Esophagus muscularis mucosa (tissue), 4 donors: ENCODE measurements around the gene CAPG. TPM values are rescaled to one million over a fixed set of nuclear protein-coding genes. Genes with fewer than 3 reads are reported as not detected.

Source experiments
- DNase-seq: peaks from one replicate; pipeline ENCODE4 v3.0.0-alpha.2; 2017; ENCODE audit errors: extremely low spot score
- H3K27ac ChIP-seq, 4 donors: fragments of 200-600 bp; sonication (generic); replicated peaks in 1 of 4; 1 replicate in 3 of 4; 2 replicates in 1 of 4; pipeline ENCODE4 v1.5.1; 2016 to 2019; ENCODE audit warnings: mild to moderate bottlenecking in 1 of 4
- H3K27me3 ChIP-seq, 4 donors: fragments of 200-600 bp; sonication (generic); one replicate each; pipeline versions ENCODE4 v1.5.1 to v1.6.0; 2016 to 2019
- H3K36me3 ChIP-seq, 4 donors: fragments of 200-600 bp; sonication (generic); one replicate each; pipeline ENCODE4 v1.5.1; 2016 to 2019
- H3K4me1 ChIP-seq, 4 donors: fragments of 200-600 bp; sonication (generic); one replicate each; pipeline ENCODE4 v1.5.1; 2016 to 2019
- H3K4me3 ChIP-seq, 4 donors: fragments of 200-600 bp; sonication (generic); 1 replicate in 2 of 4; 2 replicates in 2 of 4; pipeline ENCODE4 v1.5.1; 2016 to 2019; ENCODE audit warnings: mild to moderate bottlenecking in 4 of 4, moderate library complexity in 1 of 4
- H3K9me3 ChIP-seq, 4 donors: fragments of 200-600 bp; sonication (generic); 1 replicate in 3 of 4; 2 replicates in 1 of 4; pipeline ENCODE4 v1.5.1; 2016 to 2019
- EP300 ChIP-seq: sonication (generic); formaldehyde crosslinking; IDR thresholded peaks from one replicate; pipeline ENCODE4 v1.6.1; 2017; ENCODE audit warnings: antibody characterized with exemption
- POLR2A ChIP-seq: fragments of 450-650 bp; IDR thresholded peaks from one replicate; pipeline ENCODE4 v1.6.1; 2017; ENCODE audit warnings: antibody characterized with exemption, moderate library complexity, mild to moderate bottlenecking, low read depth
- POLR2AphosphoS5 ChIP-seq, 2 donors: sonication (generic); formaldehyde crosslinking; IDR thresholded peaks; one replicate each; pipeline ENCODE4 v1.6.1; 2017; ENCODE audit warnings: antibody characterized with exemption in 2 of 2
- WGBS: methylation state at CpG from one replicate; pipeline ENCODE4 v1.1.5; 2018; 5-methylcytosine and 5-hydroxymethylcytosine counted together
- intact Hi-C: fragments of 100-400 bp; cut with DNase I; formaldehyde crosslinking; loops from one replicate; pipeline ENCODE4 v1.15.1; 2023
- total RNA-seq, 4 donors: library from RNA; depleted of rRNA; stranded (reverse); fragments of >200 nt; gene quantifications; one replicate each; pipeline versions ENCODE4 v1.1.0 to v1.2.1, GENCODE V29; 2016
- TF ChIP-seq, protein P1 (sequence below), 3 experiments: fragments of 200-600 bp in 2 of 3; fragments of 450-650 bp in 1 of 3; sonication (generic) in 2 of 3; IDR thresholded peaks; one replicate each; pipeline ENCODE4 v1.5.1; 2017 to 2019; ENCODE audit warnings: antibody characterized with exemption in 3 of 3, mild to moderate bottlenecking in 2 of 3, moderate library complexity in 1 of 3

Gene CAPG
- total RNA-seq, 4 donors from 2014 or later, result 22.8 to 73.6 (median 30.8) TPM

GRCh38 chr2:85428343-85428881 lies 18.2 kb upstream of the CAPG start:
- no peak for DNase-seq
- no peaks in the 10 kb centered on the region for H3K36me3 ChIP-seq
- WGBS, result 61% methylated on average over 7 of the region's 7 CpGs
- peaks cover 8 to 12% (median 9%) of the 10 kb centered on the region in 4 donors for H3K4me1 ChIP-seq
- no peak overlapping the region for H3K4me3 ChIP-seq
- H3K9me3 ChIP-seq, result no peaks in the 10 kb centered on the region
- H3K27ac ChIP-seq, result no peak overlapping the region
- intact Hi-C loops, result no loop called here
- TF ChIP-seq POLR2AphosphoS5 (IDR thresholded peaks at IDR 0.05), result no peak
- TF ChIP-seq EP300, result no peak
- TF ChIP-seq, protein P1, sequence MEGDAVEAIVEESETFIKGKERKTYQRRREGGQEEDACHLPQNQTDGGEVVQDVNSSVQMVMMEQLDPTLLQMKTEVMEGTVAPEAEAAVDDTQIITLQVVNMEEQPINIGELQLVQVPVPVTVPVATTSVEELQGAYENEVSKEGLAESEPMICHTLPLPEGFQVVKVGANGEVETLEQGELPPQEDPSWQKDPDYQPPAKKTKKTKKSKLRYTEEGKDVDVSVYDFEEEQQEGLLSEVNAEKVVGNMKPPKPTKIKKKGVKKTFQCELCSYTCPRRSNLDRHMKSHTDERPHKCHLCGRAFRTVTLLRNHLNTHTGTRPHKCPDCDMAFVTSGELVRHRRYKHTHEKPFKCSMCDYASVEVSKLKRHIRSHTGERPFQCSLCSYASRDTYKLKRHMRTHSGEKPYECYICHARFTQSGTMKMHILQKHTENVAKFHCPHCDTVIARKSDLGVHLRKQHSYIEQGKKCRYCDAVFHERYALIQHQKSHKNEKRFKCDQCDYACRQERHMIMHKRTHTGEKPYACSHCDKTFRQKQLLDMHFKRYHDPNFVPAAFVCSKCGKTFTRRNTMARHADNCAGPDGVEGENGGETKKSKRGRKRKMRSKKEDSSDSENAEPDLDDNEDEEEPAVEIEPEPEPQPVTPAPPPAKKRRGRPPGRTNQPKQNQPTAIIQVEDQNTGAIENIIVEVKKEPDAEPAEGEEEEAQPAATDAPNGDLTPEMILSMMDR (IDR thresholded peaks at IDR 0.05), result no peak
- no peak for TF ChIP-seq POLR2A
- no peaks in the 10 kb centered on the region for H3K27me3 ChIP-seq

DNA sequence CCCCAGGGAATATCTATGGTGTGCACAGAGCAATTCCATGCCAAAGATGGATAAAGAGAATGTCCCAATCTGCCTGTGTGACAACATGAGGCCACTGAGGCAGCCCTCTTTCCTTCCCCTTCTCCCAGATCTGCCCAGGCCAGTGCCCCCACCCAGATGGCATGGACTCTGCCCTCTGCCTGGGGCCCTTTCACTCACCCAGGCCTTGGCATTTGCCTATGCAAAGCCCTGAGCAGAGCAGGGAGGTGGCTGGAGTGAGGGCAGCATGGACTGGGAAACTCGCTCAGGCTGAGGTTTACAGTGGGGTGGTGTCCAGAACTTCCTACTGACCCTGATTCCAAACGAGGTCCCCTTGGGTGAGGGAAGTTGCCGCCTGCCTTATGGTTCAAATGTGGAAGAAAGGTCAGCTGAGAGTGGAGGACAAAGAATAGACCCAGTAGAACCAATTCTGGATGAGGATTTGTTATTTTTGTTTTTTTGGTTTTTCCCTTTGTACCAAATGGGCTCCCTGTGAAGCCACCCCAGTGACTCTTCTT lies 17.2 kb upstream of the CAPG start:
- peaks cover 0 to 4% (median 2%) of the 10 kb centered on the region in 4 donors for H3K4me1 ChIP-seq
- H3K27me3 ChIP-seq, result no peaks in the 10 kb centered on the region
- no peak overlapping the region for H3K27ac ChIP-seq
- intact Hi-C loops, result no loop called here
- no peaks in the 10 kb centered on the region for H3K36me3 ChIP-seq
- TF ChIP-seq EP300 (no peak), POLR2AphosphoS5 (IDR thresholded peaks at IDR 0.05) (no peak), POLR2A (no peak)
- TF ChIP-seq, protein P1 (IDR thresholded peaks at IDR 0.05), result no peak
- DNase-seq, result no peak
- no peak overlapping the region for H3K4me3 ChIP-seq
- WGBS, result 80% methylated on average over 3 of the region's 3 CpGs
- no peaks in the 10 kb centered on the region for H3K9me3 ChIP-seq

DNA sequence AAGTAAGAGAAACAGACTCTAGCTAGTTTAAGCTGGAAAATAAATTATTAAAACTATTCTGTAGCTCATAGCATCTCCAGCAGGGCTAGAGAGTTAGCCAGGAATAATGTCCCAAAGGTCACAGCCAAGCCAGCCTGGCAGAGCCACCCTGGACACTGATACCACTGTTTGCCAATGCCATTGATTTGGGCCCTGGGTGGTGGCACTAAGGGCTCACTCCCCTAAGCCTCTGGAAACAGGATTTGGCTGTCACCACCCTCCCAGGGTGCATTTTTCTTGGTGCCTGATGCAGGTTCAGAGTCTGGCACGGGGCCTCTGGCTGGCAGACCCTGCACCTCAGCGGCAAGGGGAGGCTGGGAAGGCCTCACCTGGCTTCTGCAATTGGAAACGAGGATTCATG lies 15.4 kb upstream of the CAPG start:
- intact Hi-C loops, result no loop called here
- peaks cover 9 to 11% (median 9%) of the 10 kb centered on the region in 4 donors for H3K4me1 ChIP-seq
- 95% methylated on average over 3 of the region's 3 CpGs for WGBS

DNA sequence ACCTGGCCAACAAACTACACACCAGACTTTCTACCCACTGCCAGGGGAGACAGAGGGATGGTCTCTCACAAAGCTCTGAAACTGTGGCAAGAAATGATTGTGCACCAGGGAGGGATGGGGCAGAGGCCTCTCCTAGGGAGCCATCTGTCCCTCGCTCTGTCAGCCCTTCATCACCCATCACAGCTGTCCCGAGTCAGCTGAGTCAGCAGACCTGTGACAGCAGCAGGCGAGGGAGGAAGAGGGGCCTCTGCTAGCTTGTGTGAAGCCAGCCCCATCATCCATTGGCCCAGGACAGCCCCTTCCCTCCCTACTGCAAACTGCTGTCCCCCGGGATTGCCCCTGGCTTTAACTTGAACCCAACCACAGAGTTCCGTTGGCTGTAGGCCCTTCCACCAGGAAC lies 13.4 kb upstream of the CAPG start:
- no peak for TF ChIP-seq POLR2AphosphoS5 (IDR thresholded peaks at IDR 0.05)
- peaks cover 25 to 28% (median 26%) of the 10 kb centered on the region in 4 donors for H3K4me1 ChIP-seq
- 66% methylated on average over 3 of the region's 5 CpGs for WGBS
- no peak overlapping the region for H3K4me3 ChIP-seq
- no peaks in the 10 kb centered on the region for H3K36me3 ChIP-seq
- intact Hi-C loops, result no loop called here
- H3K27ac ChIP-seq, result no peak overlapping the region
- no peaks in the 10 kb centered on the region for H3K27me3 ChIP-seq
- no peak for DNase-seq
- H3K9me3 ChIP-seq, result no peaks in the 10 kb centered on the region

More for the DNA sequence above, 15.4 kb upstream of the CAPG start:
- Histone ChIP-seq H3K4me3 (no peak overlapping the region), H3K27me3 (no peaks in the 10 kb centered on the region), H3K9me3 (no peaks in the 10 kb centered on the region), H3K36me3 (no peaks in the 10 kb centered on the region), H3K27ac (no peak overlapping the region)
- no peak for DNase-seq
- TF ChIP-seq EP300, result no peak

DNA sequence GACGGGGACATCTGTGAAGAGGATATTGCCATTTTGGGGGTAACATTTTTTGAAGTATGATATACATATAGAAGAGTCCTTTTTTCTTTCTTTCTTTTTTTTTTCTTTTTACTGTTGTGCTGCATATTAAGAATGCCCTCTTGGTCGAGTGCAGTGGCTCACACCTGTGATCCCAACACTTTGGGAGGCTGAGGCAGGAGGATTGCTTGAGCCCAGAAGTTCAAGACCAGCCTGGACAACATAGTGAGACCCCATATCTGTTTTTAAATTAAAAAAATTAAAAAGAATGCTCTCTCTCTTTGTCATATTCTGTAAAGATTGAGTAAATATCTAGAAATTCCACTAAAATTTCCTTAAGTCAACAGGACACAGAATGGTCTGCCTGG lies 11.9 kb upstream of the CAPG start:
- intact Hi-C loops, result no loop called here
- DNase-seq, result no peak
- Histone ChIP-seq H3K9me3 (no peaks in the 10 kb centered on the region), H3K27ac (no peak overlapping the region), H3K4me3 (no peak overlapping the region), H3K36me3 (no peaks in the 10 kb centered on the region), H3K4me1 (peaks cover 30 to 34% (median 33%) of the 10 kb centered on the region in 4 donors), H3K27me3 (no peaks in the 10 kb centered on the region)
- no peak for TF ChIP-seq POLR2AphosphoS5 (IDR thresholded peaks at IDR 0.05)
- TF ChIP-seq EP300, result no peak
- TF ChIP-seq, protein P1 (IDR thresholded peaks at IDR 0.05), result no peak
- TF ChIP-seq POLR2A, result no peak
- 95% methylated on average over 2 of the region's 2 CpGs for WGBS
